Measurements from ENCODE around the gene ZHX3. TPM values are rescaled to one million over a fixed set of nuclear protein-coding genes. Genes with fewer than 3 reads are reported as not detected.

Gene ZHX3
- total and polyA plus RNA-seq, 2 of the 13 experiments (the other 11 are each of a cell fraction or from before 2014, with no cell fraction given) = 8.4 to 11.7 TPM

DNA sequence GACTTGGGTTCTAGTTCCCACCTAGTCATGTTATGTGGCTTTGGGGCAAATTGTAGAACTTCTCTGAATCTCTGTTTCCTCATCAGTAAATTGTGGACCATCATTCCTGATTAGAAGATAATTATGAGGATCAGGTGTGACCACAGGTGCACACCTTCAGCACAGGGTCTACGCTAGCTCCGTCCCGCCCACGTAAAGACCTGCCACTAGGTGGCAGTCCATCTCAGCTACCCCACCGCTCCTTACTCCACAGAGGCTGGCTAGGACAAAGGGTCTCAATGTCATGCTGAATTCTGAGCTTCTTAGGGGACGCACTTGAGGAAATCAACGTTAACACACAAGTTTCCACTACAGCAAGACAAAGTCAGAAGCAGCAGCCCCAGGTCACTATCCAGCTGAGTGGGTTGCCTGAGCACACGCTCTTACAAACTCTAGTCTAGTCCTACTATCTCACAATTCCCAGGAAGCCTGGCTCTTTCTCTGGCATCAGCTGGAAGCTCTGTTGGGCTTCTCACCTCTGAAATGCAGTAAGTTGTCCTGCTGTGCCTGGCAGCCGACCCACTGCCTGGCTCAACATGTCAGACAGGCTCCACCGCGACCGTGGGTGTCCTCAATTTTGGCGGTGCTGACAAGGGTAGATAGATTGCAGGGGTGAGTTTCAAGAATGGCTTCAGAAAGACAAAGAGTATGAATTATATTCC is 182.2 kb downstream of the ZHX3 start (continued):
- TF ChIP-seq, protein P1, sequence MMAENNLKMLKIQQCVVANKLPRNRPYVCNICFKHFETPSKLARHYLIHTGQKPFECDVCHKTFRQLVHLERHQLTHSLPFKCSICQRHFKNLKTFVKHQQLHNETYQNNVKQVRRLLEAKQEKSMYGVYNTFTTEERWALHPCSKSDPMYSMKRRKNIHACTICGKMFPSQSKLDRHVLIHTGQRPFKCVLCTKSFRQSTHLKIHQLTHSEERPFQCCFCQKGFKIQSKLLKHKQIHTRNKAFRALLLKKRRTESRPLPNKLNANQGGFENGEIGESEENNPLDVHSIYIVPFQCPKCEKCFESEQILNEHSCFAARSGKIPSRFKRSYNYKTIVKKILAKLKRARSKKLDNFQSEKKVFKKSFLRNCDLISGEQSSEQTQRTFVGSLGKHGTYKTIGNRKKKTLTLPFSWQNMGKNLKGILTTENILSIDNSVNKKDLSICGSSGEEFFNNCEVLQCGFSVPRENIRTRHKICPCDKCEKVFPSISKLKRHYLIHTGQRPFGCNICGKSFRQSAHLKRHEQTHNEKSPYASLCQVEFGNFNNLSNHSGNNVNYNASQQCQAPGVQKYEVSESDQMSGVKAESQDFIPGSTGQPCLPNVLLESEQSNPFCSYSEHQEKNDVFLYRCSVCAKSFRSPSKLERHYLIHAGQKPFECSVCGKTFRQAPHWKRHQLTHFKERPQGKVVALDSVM (CRISPR knock-in tag; IDR thresholded peaks at IDR 0.05) = no peak
- TF ChIP-seq, protein P2, sequence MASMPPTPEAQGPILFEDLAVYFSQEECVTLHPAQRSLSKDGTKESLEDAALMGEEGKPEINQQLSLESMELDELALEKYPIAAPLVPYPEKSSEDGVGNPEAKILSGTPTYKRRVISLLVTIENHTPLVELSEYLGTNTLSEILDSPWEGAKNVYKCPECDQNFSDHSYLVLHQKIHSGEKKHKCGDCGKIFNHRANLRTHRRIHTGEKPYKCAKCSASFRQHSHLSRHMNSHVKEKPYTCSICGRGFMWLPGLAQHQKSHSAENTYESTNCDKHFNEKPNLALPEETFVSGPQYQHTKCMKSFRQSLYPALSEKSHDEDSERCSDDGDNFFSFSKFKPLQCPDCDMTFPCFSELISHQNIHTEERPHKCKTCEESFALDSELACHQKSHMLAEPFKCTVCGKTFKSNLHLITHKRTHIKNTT (CRISPR knock-in tag; IDR thresholded peaks at IDR 0.05) = no peak
- no peak for TF ChIP-seq NFE2L1 (CRISPR knock-in tag; IDR thresholded peaks at IDR 0.05; ENCODE audit: borderline replicate concordance)
- TF ChIP-seq TRIM24 (CRISPR knock-in tag; IDR thresholded peaks at IDR 0.05) = no peak
- peak; percentile 78; the same call in 1 of the 2 replicates for TF ChIP-seq KDM5B (CRISPR knock-in tag; IDR thresholded peaks at IDR 0.05; ENCODE audit: borderline replicate concordance)
- TF ChIP-seq, protein P3, sequence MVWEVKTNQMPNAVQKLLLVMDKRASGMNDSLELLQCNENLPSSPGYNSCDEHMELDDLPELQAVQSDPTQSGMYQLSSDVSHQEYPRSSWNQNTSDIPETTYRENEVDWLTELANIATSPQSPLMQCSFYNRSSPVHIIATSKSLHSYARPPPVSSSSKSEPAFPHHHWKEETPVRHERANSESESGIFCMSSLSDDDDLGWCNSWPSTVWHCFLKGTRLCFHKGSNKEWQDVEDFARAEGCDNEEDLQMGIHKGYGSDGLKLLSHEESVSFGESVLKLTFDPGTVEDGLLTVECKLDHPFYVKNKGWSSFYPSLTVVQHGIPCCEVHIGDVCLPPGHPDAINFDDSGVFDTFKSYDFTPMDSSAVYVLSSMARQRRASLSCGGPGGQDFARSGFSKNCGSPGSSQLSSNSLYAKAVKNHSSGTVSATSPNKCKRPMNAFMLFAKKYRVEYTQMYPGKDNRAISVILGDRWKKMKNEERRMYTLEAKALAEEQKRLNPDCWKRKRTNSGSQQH (CRISPR knock-in tag; IDR thresholded peaks at IDR 0.05; ENCODE audit: low read depth) = 0 out of 2 replicates have a peak, but pooled peaks have one; percentile 18
- no peak for TF ChIP-seq ZZZ3 (CRISPR knock-in tag; IDR thresholded peaks at IDR 0.05; ENCODE audit: borderline replicate concordance)
- TF ChIP-seq ZNF607 (CRISPR knock-in tag; IDR thresholded peaks at IDR 0.05; ENCODE audit: borderline replicate concordance) = no peak; the same call in 1 of the 2 replicates
- TF ChIP-seq POLR2AphosphoS2 (IDR thresholded peaks at IDR 0.05; ENCODE audit: low read depth, low read length) = no peak
- TF ChIP-seq RFXAP (CRISPR knock-in tag; IDR thresholded peaks at IDR 0.05; ENCODE audit: borderline replicate concordance) = no peak
- peak; percentile 72 for TF ChIP-seq HNRNPLL (IDR thresholded peaks at IDR 0.05; ENCODE audit: low read depth, low read length, poor library complexity, severe bottlenecking)
- no peak for TF ChIP-seq ZFAT (CRISPR knock-in tag; conservative IDR thresholded peaks at IDR 0.05)
- TF ChIP-seq ZFP37 (CRISPR knock-in tag; IDR thresholded peaks at IDR 0.05; ENCODE audit: borderline replicate concordance) = no peak
- no peak for TF ChIP-seq FIP1L1 (IDR thresholded peaks at IDR 0.05; ENCODE audit: borderline replicate concordance, insufficient read depth, low read depth, low read length)
- TF ChIP-seq ZNF354B (CRISPR knock-in tag; IDR thresholded peaks at IDR 0.05) = no peak
- TF ChIP-seq, protein P4, sequence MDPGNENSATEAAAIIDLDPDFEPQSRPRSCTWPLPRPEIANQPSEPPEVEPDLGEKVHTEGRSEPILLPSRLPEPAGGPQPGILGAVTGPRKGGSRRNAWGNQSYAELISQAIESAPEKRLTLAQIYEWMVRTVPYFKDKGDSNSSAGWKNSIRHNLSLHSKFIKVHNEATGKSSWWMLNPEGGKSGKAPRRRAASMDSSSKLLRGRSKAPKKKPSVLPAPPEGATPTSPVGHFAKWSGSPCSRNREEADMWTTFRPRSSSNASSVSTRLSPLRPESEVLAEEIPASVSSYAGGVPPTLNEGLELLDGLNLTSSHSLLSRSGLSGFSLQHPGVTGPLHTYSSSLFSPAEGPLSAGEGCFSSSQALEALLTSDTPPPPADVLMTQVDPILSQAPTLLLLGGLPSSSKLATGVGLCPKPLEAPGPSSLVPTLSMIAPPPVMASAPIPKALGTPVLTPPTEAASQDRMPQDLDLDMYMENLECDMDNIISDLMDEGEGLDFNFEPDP (CRISPR knock-in tag; conservative IDR thresholded peaks at IDR 0.05) = 0 out of 2 replicates have a peak, but pooled peaks have one; percentile 10
- peak; percentile 53; the same call in 1 of the 2 replicates for TF ChIP-seq MTA1 (CRISPR knock-in tag; IDR thresholded peaks at IDR 0.05; ENCODE audit: borderline replicate concordance)
- no peak for TF ChIP-seq ZNF367 (CRISPR knock-in tag; IDR thresholded peaks at IDR 0.05; ENCODE audit: borderline replicate concordance)
- TF ChIP-seq, protein P5, sequence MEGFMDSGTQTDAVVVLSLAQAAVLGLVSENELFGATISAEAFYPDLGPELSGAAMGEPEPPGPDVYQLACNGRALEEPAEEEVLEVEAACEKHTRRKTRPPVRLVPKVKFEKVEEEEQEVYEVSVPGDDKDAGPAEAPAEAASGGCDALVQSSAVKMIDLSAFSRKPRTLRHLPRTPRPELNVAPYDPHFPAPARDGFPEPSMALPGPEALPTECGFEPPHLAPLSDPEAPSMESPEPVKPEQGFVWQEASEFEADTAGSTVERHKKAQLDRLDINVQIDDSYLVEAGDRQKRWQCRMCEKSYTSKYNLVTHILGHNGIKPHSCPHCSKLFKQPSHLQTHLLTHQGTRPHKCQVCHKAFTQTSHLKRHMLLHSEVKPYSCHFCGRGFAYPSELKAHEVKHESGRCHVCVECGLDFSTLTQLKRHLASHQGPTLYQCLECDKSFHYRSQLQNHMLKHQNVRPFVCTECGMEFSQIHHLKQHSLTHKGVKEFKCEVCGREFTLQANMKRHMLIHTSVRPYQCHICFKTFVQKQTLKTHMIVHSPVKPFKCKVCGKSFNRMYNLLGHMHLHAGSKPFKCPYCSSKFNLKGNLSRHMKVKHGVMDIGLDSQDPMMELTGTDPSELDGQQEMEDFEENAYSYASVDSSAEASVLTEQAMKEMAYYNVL (CRISPR knock-in tag; IDR thresholded peaks at IDR 0.05; ENCODE audit: borderline replicate concordance) = no peak
- 0 out of 2 replicates have a peak, but pooled peaks have one; percentile 24 for TF ChIP-seq ZNF383 (CRISPR knock-in tag; IDR thresholded peaks at IDR 0.05; ENCODE audit: borderline replicate concordance)
